GM21529 (cell line): Measurements from ENCODE around the gene MAPKAPK3.
"Not testable (repeated sequence)": the region's sequence is repeated elsewhere in the genome, so short reads cannot be mapped to it uniquely, and the experiment has no call there.

ENCODE experiments used
- ATAC-seq: cut with Tn5 transposase; IDR thresholded peaks from one replicate; pipeline ENCODE4 v1.9.1; 2021; ENCODE audit not compliant: unreplicated experiment

Gene MAPKAPK3

GRCh38 chr3:50676031-50676705, 59.2 kb downstream of the MAPKAPK3 start:
- ATAC-seq: no peak

DNA sequence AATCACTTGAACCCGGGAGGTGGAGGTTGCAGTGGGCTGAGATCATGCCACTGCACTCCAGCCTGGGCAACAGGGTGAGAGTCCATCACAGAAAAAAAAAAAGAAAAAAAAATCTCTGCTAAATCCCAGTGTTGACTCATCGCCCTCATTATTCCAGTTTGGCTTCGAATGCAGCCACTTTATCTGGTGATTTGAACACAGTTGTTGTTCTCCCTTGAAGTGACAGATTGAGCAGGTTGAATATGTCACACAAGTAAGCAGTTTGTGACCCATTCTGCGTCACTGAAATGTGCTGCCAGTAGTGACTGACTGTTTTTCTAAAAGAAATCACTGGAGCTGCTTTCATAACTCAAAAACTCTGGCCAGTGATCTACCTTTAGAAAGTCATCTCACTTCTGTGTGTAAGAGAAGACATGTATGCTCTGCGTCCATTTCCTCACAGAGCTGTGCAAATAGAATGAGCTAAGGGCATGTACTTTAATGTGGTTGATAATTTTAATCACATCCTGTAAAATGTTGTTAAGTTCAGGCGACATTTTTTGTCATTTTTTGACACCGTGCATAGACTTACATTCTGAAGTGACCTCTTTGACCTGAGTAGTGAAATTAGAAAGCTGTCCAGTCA, 70.3 kb downstream of the MAPKAPK3 start:
- ATAC-seq: no peak

DNA sequence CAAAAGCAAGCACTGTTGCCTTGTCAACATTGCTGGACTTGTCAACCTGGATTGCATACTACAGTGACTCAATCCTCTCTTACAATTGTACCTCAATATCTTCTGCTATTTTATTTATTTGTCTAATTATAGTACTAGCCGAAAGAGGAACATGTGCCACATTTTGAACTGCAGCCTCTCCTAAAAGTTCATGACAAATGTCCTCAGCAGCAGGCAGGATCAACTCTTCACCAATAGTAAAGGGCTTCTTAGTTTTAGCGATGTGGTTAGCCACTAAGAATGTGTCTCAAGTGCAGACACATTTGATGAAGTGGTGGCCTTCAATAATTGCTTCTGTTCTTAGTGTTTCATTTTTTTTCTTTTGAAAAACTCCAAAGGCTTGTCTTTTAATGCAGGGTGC, 71.0 kb downstream of the MAPKAPK3 start:
- no peak for ATAC-seq

DNA sequence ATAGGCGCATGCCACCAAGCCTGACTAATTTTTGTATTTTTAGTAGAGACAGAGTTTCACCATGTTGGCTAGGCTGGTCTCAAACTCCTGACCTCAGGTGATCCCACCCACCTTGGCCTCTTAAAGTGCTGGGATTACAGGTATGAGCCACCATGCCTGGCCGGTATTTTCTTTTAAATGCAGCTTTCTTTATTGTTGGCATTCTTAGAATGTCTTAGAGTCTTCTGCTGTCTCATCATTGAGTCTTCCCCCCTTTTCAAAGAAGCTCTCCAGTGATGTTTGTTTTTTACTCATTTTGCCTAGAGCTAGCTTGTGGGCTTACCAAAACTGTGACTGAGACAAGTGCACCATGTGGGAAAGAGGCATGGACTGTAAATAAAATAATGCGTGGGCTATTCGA, 71.7 kb downstream of the MAPKAPK3 start:
- ATAC-seq: not testable (repeated sequence)

GRCh38 chr3:50689558-50689957, 72.6 kb downstream of the MAPKAPK3 start:
- ATAC-seq: no peak

GRCh38 chr3:50695031-50695430, 78.1 kb downstream of the MAPKAPK3 start:
- no peak for ATAC-seq

GRCh38 chr3:50696276-50696675, 79.3 kb downstream of the MAPKAPK3 start:
- ATAC-seq: no peak

- ATAC-seq: no peak
These were observed 81.3 kb downstream of the MAPKAPK3 start for GRCh38 chr3:50698269-50698668.
